Renal cortex interstitium (tissue), 11 donors: ENCODE data around the gene PLXDC1. TPM values are rescaled to one million over a fixed set of nuclear protein-coding genes. Genes with fewer than 3 reads are reported as not detected.

Source experiments
- DNase-seq, 11 donors: peaks; one replicate each; pipeline ENCODE4 v3.0.0-alpha.2; 2013; ENCODE audit warnings: low read depth in 9 of 11, low spot score in 4 of 11; ENCODE audit errors: extremely low read depth in 1 of 11
- polyA plus RNA-seq, 3 donors: library from polyadenylated mRNA; unstranded; fragments of 120-200 nt; gene quantifications; one replicate each; pipeline ENCODE4 v1.2.1, GENCODE V29; 2013; ENCODE audit not compliant: insufficient read length in 3 of 3

Gene PLXDC1
- polyA plus RNA-seq, 3 donors: 4.9 to 9.2 (median 7.2) TPM

DNA sequence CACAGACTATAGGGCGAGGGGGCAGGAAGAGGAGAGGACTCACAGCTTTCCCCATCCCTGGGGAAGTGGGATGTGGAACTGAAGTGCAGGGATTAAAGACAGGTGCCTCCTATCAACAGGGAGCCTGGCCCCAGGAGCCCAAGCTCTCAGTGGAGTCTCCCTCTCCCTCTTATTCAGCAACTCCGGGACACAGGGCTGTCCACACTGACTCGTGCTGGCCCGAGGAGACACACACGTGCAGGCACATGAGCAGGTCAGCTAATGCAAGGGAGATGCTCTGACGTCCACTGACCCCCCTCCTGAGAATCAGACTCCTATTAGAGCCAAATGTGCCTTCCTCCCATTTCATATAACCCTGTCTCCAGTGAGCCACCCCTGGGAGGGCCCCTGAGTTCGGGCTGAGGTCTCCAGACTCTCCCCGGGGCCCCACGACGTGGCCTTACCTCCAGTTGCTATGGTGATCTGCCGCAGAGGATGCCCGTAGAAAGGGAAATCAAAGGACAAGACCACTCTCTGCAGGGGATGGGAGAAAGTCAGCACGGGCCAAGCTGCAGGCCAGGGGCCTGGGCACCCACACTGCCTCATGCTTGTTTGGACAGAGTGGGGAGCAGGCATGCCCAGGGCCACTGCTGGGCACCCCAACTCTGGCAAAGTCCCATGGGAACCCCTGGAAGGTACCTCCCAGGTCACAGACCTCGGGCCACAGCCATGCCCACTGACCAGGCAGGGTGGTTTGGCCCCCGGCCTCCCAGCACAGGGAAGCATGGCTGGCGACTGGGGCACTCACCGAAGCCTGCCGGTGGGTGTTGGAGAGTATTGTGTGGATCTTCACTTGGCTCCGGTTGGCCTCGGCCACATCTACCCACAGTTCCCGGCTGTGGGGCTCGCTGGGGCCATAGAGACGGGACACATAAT, 42.7 kb downstream of the PLXDC1 start:
- no peak for DNase-seq

GRCh38 chr17:39107973-39108372, 43.5 kb downstream of the PLXDC1 start:
- DNase-seq: no peak

- no peak for DNase-seq
Observed at GRCh38 chr17:39107155-39107554, 44.3 kb downstream of the PLXDC1 start.

DNA sequence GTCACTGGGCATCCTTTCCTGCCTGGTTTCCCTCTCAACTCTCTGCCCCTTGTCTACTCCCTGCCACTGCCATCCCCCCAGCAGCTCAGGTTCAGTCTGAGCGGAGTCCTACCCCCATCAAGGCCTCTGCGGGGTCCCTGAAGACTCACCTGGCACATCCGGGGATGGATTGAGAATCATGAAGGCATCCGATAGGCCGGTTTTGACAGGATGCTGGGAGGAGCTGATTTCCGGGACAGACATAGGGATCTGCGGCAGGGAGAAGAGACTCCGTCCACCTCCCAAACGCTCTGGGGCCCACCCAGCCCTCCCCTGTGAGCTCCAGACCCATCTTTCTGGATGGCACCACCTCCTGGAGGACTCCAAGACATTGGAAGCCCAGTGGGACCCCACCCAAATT, 45.7 kb downstream of the PLXDC1 start:
- no peak for DNase-seq

DNA sequence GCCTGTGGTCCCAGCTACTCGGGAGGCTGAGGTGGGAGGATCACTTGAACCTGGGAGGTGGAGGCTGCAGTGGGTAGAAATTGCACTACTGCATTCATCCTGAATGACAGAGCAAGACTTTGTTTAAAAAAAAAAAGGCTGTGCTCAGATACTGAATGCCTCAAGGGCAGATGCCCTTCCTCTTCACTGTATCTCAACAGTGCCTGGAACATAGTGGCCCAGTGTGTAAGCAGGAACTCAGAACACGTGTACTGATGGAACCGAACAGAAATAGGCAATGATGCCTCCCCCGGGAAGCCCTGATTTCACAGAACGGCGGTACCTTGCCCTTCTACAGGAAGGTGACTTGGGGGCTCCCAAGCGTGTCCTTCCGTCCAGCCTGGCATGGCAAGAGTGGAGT, 46.8 kb downstream of the PLXDC1 start:
- no peak for DNase-seq

DNA sequence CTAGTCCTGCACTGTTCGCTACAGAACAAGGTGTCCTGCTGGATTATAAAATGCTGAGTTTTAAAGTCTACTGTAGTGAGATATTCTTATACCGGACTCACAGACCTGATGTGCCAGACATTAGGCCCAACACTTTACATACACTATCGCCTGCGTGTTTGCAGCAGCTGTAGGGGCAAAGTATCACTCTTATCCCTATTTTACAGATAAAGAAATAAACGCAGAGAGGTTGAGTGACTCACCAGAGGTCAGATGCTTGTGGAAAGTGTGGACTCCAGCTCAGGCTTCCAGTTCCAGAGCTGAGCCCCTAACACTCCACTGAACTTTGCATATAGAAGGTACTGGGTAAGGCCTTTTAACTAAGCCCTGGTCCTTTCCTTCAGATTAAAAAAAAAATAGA, 47.4 kb downstream of the PLXDC1 start:
- DNase-seq: no peak

- DNase-seq: no peak
Observed at GRCh38 chr17:39101091-39101490, 50.3 kb downstream of the PLXDC1 start.

DNA sequence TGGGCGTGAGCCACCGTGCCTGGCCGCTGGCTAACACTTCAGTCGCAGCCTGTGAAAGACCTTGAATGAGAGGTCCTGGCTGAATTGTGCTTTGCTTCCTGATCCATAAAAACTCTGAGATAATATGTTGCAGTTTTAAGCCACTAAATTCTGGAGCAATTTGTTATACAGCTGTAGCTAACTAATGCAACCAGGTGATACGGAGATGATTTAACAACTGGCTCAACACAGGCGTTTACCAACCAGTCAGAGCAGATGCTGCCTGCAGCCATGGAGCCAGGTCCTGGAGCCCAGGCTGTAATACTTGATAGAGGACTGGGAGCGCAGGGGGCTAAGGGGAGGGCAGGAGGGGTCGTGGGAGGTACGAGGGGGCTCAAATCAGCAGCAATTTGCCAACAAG, 50.9 kb downstream of the PLXDC1 start:
- DNase-seq: no peak

DNA sequence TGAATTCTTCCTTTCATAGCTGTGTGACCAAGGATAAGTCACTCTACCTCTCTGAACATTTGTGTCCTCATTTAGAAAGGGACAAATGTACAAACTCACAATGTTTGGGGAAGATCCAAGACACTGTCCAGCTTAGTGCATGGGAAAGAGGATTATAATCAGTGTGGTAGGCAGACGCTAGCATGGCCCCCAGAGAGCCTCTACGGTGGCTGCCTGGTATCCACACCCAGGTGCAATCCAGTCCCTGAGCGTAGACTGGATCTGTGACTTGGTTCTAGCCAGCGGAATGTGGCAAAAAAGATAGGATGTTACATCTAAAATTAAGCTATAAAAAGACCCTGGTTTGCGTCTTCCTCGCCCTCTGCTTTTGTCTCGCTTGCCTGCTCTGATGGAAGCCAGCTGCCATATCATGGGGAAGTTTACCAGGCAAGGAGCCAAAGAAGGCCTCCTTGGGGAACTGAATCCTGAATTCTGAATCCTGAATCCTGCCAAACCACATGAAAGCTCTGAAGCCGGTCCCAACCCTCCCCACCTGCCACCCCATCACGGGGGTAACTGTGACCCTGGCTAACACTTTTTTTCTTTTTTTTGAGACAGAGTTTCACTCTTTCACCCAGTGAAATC, 51.7 kb downstream of the PLXDC1 start:
- DNase-seq: peak; percentile 65 to 84 (median 75)

GRCh38 chr17:39098588-39098987, 52.8 kb downstream of the PLXDC1 start:
- DNase-seq: no peak

DNA sequence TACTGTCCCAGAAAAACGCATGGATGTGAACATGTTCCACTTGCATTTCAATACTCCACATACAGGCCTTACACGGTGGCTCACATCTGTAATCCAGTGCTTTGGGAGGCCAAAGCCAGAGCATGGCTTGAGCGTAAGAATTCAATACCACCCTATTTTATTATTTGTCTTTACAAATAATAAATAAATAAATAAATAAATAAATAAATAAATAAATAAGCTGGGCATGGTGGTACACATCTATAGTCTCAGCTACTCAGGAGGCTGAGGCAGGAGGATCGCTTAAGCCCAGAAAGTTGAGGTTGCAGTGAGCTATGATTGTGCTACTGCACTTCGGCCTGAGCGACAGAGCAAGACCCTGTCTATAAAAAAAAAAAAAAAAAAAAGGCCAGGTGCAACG, 53.9 kb downstream of the PLXDC1 start:
- no peak for DNase-seq

DNA sequence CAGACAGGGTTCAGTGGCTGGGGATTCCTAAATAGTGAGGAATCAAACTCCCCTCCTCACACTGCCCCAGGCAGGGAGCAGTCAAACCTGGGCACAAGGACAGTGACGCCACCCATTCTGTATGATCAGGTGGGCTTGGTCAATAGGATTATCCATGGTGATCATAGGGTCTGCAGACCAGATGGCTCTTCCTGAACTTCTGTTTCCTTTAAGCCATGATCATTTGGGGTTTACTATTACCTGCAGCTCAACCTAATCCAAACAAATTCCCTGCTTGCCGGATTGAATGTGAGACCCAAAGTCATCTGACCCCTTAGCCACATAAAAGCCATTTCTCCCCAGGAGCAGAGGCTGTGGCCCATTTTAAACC, 54.3 kb downstream of the PLXDC1 start:
- no peak for DNase-seq

DNA sequence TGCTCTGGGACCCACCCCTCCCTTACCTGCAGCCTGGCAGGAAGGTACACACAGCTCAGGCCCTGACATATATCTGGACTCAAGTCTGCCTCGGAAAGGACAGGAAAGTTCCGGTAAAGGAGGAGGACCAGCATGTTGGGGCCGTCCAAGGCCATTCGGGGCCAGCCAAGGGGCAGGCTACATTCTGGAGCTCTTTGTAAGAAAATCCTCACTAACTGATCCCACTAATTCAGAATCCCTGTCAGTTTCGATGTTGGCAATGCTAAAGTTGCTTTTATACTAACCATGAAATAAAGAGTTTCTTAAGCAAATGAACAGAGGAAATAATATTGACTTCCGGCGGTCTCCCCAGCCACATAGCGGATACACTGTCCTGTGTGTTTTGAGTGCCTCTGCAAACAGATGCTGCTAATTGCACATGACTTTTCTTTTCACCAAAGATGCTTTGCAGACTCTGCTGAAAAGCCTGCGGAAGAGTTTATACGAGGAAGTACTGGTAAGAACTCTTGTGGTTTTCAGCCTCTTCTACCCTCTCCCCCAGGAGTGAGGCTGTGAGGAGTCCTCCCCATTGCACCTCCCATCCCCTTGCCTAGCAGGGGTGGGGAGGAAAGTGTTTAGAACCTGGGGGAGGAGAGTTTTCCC, 54.8 kb downstream of the PLXDC1 start:
- DNase-seq: no peak

GRCh38 chr17:39095309-39095686, 56.1 kb downstream of the PLXDC1 start:
- no peak for DNase-seq

DNA sequence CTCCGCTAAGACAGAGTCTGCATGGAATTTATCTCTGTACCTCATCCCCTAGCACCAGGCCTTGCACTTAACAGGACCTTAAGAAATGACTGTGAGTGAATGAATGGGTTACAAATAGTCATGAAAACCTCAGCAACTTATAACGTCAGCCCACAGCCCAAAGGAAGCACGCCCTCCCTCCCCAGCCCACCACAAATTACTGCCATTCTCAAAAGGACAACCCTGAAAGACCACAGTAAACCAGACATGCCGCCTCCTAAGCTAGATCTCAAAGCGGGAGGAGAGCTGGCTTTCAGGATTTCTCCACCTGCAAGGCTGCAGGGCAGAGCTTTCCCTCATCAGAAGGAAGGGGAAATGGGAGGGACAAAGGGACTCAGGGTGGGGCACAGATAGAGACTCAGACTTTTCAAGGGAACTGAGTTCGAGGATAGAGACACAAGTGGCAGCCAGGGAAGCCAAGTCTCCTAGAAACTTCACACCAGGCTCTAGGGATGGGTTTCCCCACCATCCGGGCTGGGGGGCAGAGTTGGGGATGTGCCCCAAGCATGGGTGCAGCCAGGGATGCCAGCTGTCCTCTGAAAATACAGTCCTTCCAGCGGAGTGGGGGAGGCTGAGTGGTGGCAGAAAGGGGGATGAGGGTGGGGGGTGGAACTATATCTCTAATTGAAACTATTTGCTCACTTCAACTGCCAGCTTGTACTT, 56.7 kb downstream of the PLXDC1 start:
- DNase-seq: no peak

- DNase-seq: no peak
Observed at GRCh38 chr17:39092692-39093230, 58.7 kb downstream of the PLXDC1 start.

DNA sequence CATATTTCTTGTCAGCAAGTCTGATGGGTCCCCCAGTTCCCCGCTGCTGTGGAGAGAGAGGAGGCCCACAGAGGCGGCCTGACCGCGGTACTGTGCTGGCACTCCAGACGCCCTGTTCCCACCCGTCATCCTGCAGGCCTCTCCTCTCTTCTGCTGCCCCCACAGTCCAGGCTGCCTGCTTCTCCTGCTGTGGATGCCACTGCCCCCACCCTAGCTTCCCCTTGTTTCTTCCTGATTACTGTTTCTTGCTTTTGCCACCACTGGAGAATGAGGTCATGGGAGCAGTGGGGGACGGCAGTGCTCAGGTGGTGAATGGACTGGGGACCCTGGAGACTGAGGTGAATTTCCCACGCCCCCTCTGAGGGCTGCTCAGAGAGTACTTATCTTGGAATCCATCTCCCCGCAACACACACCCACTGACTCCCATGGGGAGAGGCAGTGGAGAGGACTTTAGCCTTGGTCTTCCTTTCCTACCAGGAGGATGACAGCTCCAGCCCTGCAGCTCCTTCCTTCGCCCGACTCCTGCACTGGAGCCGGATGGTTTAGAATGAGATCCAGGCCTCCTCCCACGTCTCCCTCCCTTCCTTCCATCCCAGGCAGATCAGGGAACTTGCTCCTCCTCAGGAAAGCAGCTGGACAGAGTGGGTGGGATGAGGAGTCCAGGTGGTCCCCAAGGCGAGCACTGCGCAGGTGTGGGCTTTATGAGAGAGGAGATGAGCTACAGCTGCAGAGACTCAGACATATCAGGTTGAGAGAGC, 60.4 kb downstream of the PLXDC1 start:
- no peak for DNase-seq

DNA sequence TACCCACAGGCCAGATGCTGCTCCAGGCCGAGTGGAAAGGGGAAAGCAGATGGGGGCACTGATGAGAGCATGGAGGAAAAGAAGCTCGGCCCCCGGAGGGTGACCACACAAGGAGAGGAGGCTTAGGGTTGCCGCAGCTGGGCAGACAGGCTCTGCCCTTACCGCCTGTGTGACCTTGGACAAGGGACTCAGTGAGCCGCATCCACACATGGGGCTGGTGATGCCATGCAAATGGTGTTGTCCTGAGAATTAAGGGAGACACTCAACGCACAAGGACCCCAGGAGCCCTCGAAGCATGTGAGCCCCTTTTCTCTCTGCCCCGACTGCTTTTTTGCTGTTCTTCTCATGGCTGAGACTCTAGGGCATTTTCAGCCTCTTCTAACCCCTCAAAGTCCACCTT, 61.0 kb downstream of the PLXDC1 start:
- no peak for DNase-seq

- DNase-seq: no peak
Observed at GRCh38 chr17:39084558-39084957, 66.9 kb downstream of the PLXDC1 start.
